Measurements from ENCODE around the gene TPM3.
"Not testable (repeated sequence)": the region's sequence is repeated elsewhere in the genome, so short reads cannot be mapped to it uniquely, and the experiment has no call there.

TPM3 gene

DNA sequence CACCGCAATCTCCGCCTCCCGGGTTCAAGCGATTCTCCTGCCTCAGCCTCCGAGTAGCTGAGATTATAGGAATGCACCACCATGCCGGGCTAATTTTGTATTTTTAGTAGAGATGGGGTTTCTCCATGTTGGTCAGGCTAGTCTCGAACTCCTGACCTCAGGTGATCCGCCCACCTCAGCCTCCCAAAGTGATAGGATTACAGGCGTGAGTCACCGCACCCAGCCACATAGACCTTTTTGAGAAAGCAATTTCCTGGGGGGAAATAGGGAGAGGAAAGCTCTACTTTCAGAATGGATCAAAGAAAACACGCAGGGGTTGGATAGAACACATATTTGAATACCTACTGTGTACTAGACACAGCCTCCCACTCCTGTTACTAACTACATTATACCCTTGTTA is 13.9 kb upstream of the TPM3 start:
- DNase-seq (ENCODE audit: low read depth in 3 of 3): not testable (repeated sequence)

DNA sequence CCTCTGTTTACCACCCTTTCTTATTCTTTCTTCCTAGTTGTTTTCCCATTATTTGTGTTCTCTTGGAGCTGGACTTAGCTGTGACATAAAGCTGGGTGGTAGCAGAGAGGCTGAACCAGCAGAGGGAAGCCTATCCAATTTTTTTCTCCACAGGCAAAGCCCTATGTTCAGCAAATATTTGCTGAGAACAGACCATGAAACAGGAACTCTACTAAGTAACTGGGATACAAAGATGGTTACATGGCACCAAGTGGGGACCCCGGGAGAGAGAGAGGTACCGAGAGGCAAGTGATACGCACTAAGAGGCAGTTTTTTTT is 7.6 kb upstream of the TPM3 start:
- DNase-seq (ENCODE audit: low read depth in 3 of 3): no peak

DNA sequence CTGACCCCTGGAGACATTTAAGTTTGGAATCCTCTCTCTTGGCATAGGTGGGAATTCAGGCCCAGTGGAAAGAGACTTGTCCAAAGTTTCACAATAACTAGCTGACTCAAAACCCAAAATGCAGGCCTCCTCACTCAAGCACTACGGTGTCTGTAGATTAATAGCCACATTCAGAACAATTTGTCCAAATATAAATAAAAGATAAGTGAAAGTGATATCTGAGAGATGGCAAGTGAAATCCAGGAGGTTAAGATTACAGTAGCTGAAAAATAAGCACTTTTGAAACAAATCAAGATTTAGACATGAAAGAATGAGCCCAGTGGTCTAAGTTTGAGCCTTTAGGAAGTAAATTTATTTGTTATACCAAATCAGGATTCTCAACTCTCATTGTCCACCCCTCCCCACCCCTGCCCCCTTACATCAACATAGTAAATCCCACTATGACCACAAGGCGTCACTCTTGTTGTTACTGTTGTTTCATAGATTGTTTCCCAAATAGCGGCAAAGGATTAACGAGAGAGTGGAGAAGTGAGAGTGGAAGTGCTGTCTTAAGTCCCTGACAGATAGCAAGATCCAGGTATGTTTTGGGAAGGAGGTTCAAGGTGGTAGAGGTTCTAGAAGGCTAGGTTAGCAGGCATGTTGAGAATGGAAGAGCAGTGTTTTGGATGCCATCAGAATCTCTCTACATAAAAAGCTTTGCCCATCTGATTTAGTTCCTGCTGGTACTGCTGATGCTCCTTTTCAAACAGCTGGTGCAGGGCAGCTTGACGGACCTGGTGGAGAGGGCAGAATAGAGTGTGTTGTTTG is 7.1 kb upstream of the TPM3 start:
- peak in 1 of 3 experiments; percentile 25 for DNase-seq (ENCODE audit: low read depth in 3 of 3)

DNA sequence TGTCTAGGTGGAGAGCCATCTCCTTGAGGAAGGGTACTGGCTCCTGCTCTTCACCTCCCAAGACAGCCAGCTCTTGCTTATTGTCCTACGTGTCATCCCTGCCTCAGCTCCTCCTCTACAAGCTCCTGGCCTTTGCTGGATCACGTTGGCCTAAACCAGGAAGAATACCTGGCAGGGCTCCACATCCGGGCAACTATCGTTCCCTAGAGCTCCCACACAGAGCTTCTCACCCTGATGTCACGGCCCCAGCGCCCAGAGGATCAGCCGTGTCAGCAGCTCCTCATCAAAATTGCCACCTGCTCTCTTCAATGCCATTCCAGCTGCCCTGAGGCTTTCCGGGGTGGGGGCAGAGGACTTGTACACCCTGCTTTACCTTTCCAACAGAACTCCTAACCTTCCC is 1.9 kb upstream of the TPM3 start:
- DNase-seq (ENCODE audit: low read depth in 3 of 3): no peak

DNA sequence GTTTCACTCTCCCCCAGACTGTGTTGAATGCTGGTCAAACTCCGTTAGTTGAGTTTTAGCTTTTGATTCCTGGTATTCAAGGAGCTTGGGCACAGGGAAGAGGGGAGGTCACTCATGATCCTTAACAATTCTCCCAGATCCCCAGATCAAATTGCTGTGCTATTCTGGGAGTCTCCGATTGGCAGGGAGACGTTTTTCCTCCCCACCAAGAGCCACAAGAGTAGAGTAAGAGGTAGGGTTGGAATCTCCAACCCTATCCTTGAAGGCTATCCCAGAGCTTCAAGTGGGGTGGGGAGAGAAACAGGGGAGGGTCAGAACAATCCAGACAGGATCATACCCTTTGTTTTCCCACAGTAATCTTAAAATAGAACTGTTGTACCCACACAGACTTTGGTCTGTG is 576 bp upstream of the TPM3 start:
- no peak for DNase-seq (ENCODE audit: low read depth in 3 of 3)

DNA sequence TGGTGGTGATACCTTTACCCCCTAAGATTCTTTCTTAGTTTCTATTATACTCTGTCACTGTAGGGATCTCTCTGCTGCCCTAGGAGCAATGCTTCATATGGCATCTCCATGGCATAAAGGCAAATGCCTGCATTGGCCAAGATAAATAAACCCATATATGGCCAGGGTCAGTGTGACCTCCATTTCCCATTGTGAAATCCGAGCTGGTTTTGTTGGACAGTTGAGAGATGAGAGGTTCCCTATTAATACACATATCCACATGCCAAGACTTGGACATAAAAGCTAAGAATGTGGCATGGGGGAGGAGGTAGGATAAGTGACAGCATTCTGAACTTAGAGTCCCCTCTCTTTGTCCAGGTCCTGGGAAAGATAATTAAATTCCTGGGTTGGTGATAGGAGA is 1.4 kb downstream of the TPM3 start:
- DNase-seq (ENCODE audit: low read depth in 3 of 3): no peak

DNA sequence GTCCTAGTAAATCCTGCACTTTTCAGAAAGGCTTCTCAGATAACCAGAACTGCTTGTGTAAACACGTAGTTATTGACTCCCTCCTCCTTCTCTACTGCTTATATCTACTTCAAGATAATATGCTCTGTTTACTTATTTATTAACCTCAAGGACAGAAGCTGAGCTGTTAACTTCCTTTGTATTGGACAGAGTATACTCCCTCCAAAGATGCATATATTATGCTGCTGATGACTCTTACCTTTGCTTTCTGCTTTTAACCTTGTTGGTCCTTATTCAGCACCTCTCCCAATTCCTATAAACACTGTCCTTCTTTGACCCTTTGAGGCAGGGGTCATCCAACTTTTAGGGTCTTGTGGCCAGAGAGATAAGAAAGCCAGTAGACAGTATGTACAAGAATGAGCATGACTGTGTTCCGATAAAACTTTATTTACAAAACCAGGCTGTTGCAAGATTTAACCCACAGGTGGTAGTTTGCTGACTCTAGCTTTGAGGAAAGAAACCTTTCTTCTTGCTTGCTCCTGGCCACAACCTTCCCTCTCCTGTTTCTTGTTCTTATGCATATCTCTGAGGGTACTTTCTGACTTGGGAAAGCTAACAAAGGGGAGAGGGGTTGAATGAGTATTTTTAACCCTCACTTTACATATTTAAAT is 4.9 kb downstream of the TPM3 start:
- no peak for DNase-seq (ENCODE audit: low read depth in 3 of 3)

DNA sequence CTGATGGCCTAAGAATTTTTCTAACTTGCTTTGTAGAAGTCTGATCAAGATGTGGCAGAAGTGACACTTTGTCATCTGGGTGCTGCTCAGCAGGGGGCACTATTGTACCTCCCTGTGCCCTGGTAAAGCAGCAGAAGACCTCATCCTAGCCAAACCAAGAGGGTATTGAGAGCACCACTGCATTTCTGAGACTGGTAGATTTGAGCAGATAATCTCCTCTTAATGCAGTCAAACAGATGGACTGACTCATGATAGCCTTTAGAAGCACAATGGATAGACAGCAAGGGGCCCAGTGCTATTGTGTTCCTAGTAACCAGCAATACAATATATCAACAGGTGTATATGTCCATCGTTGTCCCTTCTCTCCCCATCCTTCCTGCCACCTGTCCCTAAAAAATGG is 5.7 kb downstream of the TPM3 start:
- DNase-seq (ENCODE audit: low read depth in 3 of 3): peak; percentile 28 to 45 (median 37)

DNA sequence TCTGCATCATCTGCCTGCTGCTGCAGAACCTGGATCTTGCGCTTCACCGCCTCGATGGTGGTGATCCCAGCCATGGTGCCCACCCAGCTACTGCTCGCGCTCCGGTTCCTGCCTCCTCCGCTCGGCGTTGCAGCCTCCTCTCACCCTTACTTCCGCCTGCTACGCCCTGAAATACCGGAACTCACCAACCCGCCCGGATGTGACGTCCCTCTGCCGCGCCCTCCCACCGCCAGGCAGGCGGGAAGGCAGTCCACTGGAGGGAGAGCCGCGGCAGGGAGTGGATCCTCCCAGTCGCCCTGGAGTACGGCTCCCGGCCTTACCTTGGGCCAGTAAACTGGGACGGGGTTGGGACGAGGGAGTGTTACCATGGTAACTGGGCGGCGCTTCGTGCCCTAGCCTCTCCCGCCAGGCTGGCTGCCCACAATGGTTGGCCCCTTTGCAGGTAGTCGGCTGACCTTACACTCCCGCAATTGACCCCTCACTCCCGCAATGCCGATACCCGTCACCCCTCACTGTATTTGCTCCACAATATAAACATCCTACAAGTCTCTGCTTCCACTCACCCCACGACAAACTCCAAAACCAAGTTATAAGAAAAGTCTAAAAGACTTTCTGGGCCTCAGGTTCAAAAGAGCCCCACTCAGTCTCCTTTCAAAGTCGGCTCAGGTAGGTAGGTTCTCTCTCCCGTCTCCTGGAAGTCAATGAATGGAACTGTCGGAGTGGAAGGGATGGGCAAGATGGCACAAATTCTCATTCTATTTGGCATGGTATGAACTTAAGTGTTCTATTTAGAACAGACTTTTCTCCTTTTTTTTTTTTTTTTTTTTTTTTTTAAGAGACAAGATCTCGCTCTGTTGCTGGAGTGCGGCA is 8.6 kb downstream of the TPM3 start:
- peak; percentile 84 to 86 (median 85) for DNase-seq (ENCODE audit: low read depth in 3 of 3)

DNA sequence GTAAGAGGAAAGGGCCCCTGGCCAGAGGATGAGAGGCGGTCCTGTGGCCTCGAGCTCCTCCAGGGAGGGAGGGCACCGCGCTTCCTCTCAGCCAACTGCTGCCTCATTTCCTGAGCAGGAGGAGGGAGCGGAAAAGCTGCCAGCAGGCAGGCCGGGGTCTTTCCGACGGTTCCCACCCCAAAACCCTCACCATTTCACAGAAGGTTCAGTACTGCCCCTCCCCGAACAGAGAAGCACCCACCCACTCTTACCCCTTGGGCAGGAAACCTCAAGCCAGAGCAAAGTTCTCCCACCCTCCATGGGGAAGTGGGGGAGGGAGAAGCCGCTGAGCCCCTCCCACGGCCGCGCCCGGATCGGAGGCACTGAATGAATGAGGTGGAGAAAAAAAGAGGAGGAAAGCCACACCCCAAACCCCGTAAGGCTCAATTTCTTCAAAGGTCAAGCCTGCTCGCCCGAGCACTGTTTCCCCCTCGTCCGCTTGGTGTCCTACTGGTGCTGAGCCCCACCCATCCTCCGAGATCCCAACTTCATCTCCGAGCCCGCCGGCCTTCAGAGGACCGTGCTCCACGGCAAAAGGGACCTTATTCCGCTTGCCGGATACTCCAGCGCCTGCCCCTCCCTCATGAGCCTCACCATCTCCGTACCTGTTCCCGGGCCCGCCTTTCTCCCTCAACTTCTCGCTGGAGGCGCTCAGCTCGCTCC is 9.4 kb downstream of the TPM3 start:
- DNase-seq (ENCODE audit: low read depth in 3 of 3): peak; percentile 37 to 49 (median 47)

DNA sequence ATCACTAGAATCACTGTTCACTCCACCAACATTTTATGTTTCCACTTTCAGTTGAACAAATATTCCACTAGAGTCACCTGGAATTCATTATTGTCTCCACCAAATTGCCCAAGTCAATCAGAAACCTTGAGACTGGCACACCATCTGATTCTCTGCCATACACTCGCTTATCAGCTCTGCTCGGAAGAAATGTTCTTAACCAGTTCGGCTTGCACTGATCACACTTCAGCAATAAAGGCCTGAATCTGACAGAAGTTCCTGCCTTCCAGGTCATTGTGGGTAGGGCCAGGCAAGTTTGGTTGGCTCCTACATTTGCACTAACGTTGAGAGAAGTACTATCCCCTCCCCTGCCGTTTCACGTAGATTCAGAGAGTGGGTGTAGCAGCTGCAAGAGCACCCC is 10.0 kb downstream of the TPM3 start:
- no peak for DNase-seq (ENCODE audit: low read depth in 3 of 3)

DNA sequence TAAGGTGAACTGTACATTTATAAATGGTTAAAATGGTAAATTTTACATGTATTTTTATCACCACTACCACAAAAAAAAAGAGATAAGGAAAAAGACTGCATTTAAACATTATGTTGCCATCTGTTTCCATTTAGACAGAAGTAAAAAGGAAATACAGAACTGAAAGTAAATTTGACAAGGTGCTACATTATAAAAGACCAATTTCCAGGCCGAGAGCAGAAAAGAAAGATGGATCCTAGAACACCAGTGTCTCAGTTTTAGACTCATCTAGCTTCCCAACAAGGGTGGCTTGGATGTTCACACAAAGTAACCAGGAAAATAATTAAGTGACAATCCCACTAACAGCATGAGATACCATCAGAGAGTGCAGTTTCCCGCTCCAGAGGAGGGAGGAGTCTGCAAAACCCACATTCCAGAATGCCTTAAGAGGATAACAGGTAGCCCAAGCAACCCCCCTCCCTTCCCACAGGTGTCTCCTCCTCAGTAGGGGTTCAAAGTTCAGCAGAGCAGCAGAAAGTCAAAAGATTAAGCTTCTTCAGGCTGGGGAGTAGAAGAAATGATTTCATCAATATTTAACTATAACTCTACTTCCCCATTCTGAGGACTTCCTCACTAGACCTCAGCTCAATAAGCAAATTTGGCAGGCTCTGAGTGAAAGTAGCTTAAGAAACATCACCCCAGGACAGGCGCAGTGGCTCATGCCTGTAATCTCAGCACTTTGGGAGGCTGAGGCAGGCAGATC is 11.8 kb downstream of the TPM3 start:
- no peak for DNase-seq (ENCODE audit: low read depth in 3 of 3)

DNA sequence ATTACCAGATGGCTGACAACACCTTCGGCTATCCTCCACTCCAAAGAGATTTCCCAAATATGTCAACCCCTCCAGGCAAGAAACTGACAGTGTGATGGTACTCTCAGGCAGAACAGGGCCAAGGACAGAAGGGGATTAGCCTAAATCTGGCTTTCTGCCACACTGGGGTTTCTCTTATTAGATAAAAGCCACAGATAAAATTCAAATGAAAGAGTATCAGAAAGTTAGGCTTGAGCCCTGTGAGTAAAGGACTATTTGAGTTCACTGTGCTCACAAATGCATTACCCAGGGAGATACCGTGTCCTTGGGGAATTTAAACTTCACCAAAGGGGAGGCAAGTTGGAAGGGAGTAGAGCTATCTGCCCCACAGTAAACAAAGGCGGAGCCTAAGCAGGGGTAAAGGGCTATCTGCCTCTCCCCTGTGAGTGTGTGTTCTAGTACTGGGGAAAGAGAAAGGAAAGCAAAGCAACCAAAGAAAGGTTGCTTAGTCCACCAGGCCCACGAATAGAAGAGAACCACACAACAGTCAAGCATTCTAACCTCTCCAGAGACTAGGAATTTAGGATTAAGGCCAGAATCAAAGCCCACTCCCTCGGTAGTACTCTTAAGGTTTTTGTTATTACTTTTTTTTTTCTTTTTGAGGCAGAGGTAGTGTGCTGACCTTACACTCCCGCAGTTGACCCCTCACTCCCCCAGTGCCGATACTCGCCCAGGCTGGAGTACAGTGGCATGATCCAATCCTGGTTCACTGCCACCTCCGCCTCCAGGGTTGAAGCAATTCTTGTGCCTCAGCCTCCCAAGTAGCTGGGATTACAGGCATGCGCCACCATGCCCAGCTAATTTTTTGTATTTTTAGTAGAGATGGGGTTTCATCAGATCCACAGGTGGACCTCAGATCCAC is 12.7 kb downstream of the TPM3 start:
- DNase-seq (ENCODE audit: low read depth in 3 of 3): no peak

DNA sequence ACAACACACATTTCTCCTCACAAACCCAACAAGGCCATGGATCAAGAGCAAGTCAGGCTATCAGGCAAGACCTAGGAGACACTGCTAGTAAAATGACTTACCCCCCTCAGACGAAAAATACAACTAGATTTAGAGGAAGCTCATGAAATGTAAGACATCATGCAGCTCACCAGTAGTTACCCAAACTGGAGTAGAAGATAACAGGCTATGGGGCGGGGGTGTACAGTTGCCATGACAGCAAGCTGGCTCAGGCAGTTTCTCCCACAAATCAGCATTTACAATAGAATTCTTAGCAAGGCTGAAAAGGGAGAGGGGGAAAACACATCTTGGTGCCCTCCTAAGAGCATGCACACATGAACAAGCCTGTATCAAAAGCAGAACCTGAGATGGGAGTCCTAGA is 13.9 kb downstream of the TPM3 start:
- no peak for DNase-seq (ENCODE audit: low read depth in 3 of 3)

DNA sequence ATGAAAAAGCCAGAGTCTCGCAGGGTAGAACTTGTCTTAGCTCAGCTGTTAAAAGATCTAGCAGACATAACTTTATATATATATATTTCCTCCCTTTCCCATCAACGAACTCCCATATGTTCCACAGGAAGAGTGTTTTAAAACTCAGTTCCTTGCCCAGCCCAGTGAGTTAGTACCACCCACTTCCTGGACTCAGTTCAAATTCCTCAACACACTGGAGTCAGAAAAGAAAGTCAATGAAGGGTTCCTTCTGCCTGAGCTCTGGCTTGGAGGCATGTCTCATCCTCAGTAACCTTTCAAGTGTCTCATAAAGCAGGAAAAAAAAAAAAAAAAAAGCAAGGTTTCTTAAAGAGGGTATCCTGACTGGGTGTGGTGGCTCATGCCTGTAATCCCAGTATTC is 15.6 kb downstream of the TPM3 start:
- no peak for DNase-seq (ENCODE audit: low read depth in 3 of 3)

DNA sequence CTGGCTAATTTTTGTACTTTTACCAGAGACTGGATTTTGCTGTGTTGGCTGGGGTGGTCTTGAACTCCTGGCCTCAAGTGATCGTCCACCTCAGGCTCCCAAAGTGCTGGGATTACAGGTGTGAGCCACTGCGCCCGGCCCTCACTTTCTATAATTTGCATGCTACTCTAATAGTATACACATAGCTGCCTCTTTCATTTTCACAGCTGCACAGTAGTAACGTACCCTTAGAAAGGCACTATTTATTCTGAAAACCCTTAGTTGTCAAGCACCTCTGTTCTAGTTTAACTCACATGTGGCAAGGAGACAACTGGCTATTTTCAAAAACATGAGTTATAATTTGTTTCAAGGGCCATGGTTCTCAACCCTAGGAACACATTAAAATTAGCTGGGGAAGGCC is 17.2 kb downstream of the TPM3 start:
- no peak for DNase-seq (ENCODE audit: low read depth in 3 of 3)

DNA sequence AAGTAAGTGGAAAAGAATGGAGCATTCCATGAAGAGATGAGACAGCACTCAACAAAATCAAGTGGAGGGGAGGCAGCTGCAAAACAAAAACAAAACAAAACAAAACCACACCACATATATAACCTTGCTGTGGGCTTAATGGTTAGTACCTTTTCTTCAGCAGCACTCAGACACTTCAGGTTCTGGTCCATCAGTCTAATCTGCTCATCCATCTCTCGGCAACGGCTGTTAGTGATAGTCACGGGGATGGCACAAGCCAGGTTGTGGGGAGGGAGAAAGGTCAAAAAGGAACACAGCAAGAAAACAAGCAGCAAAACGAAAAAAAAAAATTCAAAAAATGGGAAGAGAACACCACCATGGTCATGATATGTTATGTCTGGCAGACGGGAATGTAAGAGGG is 20.0 kb downstream of the TPM3 start:
- DNase-seq (ENCODE audit: low read depth in 3 of 3): no peak

DNA sequence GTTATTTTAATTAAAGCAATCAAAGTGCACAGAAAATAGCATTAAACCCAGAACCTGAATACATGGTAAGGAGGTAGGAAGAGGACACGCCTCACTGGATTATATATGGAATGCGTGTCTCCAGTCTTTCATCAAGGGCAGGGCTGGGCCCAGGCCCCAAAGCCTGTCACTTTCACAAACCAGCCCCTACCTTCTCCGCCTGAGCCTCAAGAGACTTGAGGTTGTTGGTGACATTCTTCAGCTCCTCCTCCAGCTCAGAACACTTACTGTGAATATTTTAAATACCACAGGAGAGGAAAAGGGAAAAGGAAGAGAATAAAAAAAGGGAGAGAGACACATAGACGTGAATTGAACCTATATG is 20.7 kb downstream of the TPM3 start:
- DNase-seq (ENCODE audit: low read depth in 3 of 3): no peak

DNA sequence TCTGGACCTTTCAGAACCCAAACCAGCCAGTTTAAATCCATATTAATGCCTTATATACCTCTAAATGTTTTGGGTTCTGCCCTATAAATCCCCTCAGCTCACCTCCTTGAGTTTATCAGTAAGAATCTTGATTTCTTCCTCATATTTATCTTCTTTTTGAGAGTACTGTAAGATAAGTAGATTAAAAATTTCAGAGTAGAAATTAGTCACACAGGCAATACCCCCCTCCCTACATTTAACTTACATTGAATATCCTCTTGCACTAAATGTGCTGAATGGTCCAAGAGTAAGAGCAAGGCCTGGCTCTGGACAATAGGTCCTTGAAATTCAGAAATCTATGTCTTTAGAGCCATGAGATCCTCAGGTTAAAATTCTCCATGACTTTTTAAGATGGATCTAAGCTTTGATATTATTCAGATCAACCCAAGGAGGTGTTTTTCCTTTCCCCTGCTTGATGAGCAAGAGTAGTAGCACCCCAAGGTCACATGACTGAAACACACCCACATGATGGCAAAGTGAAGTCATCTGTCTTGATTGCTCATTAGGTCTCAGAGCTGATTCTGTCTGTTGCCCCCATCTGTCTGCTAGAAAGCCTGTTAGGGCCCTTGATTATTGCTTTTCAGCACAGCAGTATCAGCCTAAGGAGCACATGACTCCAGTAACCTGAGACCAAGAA is 21.2 kb downstream of the TPM3 start:
- DNase-seq (ENCODE audit: low read depth in 3 of 3): peak in 2 of 3 experiments; percentile 26 to 28

DNA sequence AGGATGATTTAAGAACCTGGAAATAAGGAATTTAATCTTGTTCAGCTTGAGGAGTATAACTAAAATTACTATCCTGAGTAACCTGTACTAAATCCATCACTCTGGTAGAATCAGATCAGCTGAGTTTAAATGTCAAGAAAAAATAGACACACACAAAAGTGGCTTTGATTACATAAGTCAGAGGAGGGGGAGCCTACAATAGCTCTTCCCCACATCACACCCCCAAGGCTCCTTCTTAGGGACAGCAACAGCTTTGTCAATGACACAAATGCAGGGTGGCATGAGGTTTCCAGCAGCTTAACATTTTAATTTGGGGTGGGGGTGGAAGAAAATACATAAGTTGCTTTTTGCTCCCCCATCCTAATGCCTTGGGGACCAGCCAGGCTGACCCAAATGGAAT is 24.4 kb downstream of the TPM3 start:
- DNase-seq (ENCODE audit: low read depth in 3 of 3): no peak
